ENCODE data around the gene ATP11A. TPM values are rescaled to one million over a fixed set of nuclear protein-coding genes. Genes with fewer than 3 reads are reported as not detected.

The ATP11A gene
- total RNA-seq, 1 experiment from 2014 or later = 80.4 TPM

- H3K4me1 ChIP-seq (ENCODE audit: control insufficient read depth in 1 of 2, insufficient read depth in 2 of 2, low read length in 2 of 2) = no peaks in the 10 kb centered on the region
- DNase-seq (ENCODE audit: low read depth, low spot score) (no peak), ATAC-seq (no peak)
- H3K9ac ChIP-seq (ENCODE audit: low read length) = no peak overlapping the region
- no peak overlapping the region for H3K27ac ChIP-seq (ENCODE audit: low read depth, low read length)
- intact Hi-C loops (cut with micrococcal nuclease) = no loop called here
- H4K20me1 ChIP-seq (ENCODE audit: insufficient read depth) = no peaks in the 10 kb centered on the region
- RAD21 ChIA-PET (ENCODE audit: low non-redundant PET in 1 of 2, low total read pairs in 2 of 2, uncharacterized antibody in 2 of 2, unreplicated experiment in 2 of 2) = no interaction called here
- no peak overlapping the region for H2AFZ ChIP-seq (ENCODE audit: low read depth, low read length, poor library complexity, severe bottlenecking)
- POLR2A ChIA-PET = no interaction called here
- BruUV-seq (replicated peaks) = no TSS peak
- TF ChIP-seq POLR2AphosphoS5 (IDR thresholded peaks at IDR 0.05; ENCODE audit: low read depth, low read length) = no peak
- no peak for TF ChIP-seq SP1 (IDR thresholded peaks at IDR 0.05; ENCODE audit: low read depth)
- TF ChIP-seq MAX (IDR thresholded peaks at IDR 0.05) = no peak
- TF ChIP-seq ZNF274 (IDR thresholded peaks at IDR 0.05; ENCODE audit: low read depth, low read length) = no peak
- no peak for TF ChIP-seq YY1 (IDR thresholded peaks at IDR 0.05; ENCODE audit: extremely low read depth, insufficient replicate concordance, low read depth, low read length)
- H3K9me3 ChIP-seq (ENCODE audit: control insufficient read depth in 1 of 2, insufficient read depth in 1 of 2, low read depth in 1 of 2, low read length in 2 of 2) = peaks cover 0 to 4% of the 10 kb centered on the region in 2 experiments; a peak in 2 of 4 replicates
- no peaks in the 10 kb centered on the region for H3K79me2 ChIP-seq (ENCODE audit: insufficient read depth, low read length)
- H3K4me2 ChIP-seq (ENCODE audit: low read length) = no peak overlapping the region
- H3K4me3 ChIP-seq (replicated peaks in 1 of 2; ENCODE audit: low read depth in 1 of 2, low read length in 2 of 2) = no peak overlapping the region
- H3K27me3 ChIP-seq (ENCODE audit: insufficient read depth, low read length) = no peaks in the 10 kb centered on the region
- CTCF ChIA-PET = no interaction called here
- H3K36me3 ChIP-seq (ENCODE audit: control insufficient read depth in 1 of 2, insufficient read depth in 2 of 2, low read length in 2 of 2) = peaks cover 25 to 42% of the 10 kb centered on the region in 2 experiments
- no peaks in the 10 kb centered on the region for H3K9me2 ChIP-seq (ENCODE audit: insufficient read depth)
Measured at GRCh38 chr13:112820318-112820717, 130.5 kb downstream of the ATP11A start.

- Histone ChIP-seq H3K4me1 (ENCODE audit: control insufficient read depth in 1 of 2, insufficient read depth in 2 of 2, low read length in 2 of 2) (no peaks in the 10 kb centered on the region), H3K9ac (ENCODE audit: low read length) (no peak overlapping the region), H3K9me2 (ENCODE audit: insufficient read depth) (no peaks in the 10 kb centered on the region), H3K36me3 (ENCODE audit: control insufficient read depth in 1 of 2, insufficient read depth in 2 of 2, low read length in 2 of 2) (peaks cover 23 to 35% of the 10 kb centered on the region in 2 experiments), H3K4me2 (ENCODE audit: low read length) (no peak overlapping the region), H3K27ac (ENCODE audit: low read depth, low read length) (no peak overlapping the region), H3K79me2 (ENCODE audit: insufficient read depth, low read length) (no peaks in the 10 kb centered on the region), H4K20me1 (ENCODE audit: insufficient read depth) (no peaks in the 10 kb centered on the region), H3K9me3 (ENCODE audit: control insufficient read depth in 1 of 2, insufficient read depth in 1 of 2, low read depth in 1 of 2, low read length in 2 of 2) (peaks cover 0 to 4% of the 10 kb centered on the region in 2 experiments; a peak in 2 of 4 replicates), H2AFZ (ENCODE audit: low read depth, low read length, poor library complexity, severe bottlenecking) (no peak overlapping the region), H3K4me3 (replicated peaks in 1 of 2; ENCODE audit: low read depth in 1 of 2, low read length in 2 of 2) (no peak overlapping the region), H3K27me3 (ENCODE audit: insufficient read depth, low read length) (no peaks in the 10 kb centered on the region)
- RAD21 ChIA-PET (ENCODE audit: low non-redundant PET in 1 of 2, low total read pairs in 2 of 2, uncharacterized antibody in 2 of 2, unreplicated experiment in 2 of 2) = no interaction called here
- BruUV-seq (replicated peaks) = no TSS peak
- CTCF ChIA-PET = no interaction called here
- POLR2A ChIA-PET = no interaction called here
- intact Hi-C loops (cut with micrococcal nuclease) = no loop called here
- ATAC-seq (no peak), DNase-seq (ENCODE audit: low read depth, low spot score) (no peak)
- no peak for TF ChIP-seq FOSL1 (IDR thresholded peaks at IDR 0.05; ENCODE audit: low read depth)
- TF ChIP-seq ZFX (IDR thresholded peaks at IDR 0.05) = no peak
Measured at GRCh38 chr13:112821340-112822055, 131.7 kb downstream of the ATP11A start.

Data from HCT116 (cell line).